GM19035 (cell line): ENCODE measurements around the gene HSH2D.

Experiments
- ATAC-seq: cut with Tn5 transposase; IDR thresholded peaks from one replicate; pipeline ENCODE4 v1.9.1; 2021; ENCODE audit not compliant: unreplicated experiment

HSH2D gene

DNA sequence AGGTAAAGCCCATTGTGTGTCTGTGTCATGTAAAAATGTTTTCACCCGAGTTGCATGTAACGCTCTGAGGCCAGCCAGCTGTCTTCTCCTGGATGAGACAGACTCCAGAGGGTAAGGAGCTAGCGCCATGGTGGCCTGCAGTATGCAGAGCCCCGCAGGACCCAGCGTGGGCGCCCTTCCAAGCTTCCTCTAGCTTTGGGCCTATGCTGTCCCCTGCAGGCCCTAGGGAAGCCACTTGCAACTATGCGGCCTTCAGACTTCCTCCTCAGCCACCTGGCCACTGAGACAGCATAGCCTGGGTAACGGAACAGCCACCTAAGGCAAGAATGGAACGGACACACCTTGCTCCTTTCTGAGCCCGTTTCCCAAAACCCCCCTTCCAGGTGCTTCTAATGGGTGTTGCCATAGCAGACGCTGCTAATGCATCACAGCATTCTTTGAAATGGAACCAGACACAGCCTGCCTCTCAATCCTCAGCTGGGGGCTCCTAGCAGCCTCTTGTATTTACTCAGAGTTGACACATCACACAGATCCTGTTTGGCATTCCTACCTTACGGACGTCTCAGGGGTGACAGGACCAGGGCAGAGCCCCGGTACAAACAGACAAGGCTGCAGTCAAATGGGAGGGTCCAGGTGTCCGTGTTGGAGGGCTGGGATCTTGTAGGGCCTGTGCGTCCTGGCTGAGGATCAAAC lies 47.9 kb downstream of the HSH2D start:
- no peak for ATAC-seq

DNA sequence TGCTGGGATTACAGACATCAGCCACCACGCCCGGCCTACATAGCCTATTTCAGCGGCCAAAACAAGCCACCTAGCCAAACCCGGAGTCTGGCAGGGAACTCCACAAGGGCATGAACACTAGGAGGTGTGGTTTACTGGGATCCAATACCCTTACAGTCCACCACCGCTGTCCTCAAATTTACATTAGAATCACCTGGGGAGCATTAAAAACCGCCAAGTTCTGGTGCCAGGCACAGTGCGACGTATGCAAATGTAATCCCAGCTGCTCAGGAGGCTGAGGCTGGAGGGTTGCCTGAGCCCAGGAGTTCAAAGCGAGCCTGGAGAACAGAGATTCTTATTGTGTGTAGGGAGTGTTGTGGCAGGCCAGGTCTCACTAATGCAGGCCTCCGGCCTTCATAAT lies 50.0 kb downstream of the HSH2D start:
- no peak for ATAC-seq

DNA sequence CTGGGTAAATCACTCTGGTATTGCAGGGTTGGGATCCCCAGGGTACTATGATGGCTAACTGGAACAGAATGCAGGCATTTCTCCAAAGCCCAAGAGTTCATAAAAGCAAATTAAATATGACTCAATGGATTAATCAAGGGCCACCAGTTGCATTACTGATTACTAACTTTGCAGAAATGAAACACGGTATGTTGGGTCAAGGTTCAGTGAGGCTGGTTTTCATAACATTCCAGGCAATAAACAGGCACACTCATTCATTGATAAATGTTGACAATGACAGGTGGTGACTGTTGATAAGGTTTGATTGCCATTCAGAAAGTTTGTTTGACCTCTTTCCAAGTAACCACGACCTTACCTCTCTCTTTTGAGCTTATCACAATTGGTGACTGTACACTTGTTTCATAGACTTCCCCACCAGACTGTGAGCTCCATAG lies 53.7 kb downstream of the HSH2D start:
- peak; percentile 7 for ATAC-seq

DNA sequence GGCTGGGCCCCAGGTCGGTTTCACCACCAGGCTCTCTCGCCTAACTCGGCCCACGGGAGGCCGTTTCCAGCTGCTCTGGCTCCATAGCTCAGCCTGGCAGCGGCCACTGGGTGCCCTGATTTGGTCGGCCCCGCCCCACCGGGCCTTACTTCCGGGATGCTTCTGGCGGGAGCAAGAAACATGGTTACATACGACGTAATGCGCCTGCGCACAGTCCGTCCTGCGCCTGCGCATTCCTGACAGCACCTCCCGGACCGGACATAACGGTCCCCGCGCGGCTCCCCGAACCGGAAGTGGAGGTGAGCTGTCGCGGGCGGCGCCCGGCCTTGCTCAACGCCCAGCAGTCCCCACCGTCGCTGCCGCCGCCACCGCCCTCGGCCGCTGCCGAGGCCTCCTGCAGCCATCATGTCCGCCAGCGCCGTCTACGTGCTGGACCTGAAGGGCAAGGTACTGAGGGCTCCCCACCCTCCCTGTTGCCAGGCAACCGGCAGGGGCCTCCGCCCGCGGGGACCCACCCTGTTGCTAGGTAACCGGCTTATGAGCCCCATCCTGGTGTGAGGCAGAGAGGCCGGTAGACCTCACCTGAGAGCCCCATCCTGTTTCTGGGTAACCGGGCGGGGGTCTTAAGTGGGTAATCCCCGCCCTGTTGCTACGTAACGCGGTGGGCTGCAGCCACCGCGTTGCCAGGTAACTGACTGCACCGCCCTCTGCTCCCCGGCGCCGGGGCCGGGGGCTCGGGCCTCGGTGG lies 54.3 kb downstream of the HSH2D start, which contains the start of gene AP1M1:
Gene AP1M1 (plus strand): TSS at position 290 of the 748 bp plus-strand sequence. CDS start 116 bp downstream, at position 406.
- ATAC-seq, result peak; percentile 89

DNA sequence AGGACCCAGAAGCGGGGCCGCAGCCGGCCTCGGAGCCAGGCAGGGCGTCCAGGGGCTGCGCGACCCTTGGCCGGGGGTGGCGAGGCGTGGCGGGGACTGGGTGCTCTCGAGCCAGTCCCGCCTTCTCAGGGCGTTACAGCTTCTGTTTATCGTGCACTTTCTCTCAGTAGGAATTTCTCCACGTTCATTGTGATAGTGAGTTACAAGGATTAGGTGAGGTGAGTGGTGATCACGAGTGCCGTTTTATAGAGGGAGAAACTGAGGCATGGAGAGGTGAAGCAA lies 54.8 kb downstream of the HSH2D start:
- ATAC-seq, result no peak

DNA sequence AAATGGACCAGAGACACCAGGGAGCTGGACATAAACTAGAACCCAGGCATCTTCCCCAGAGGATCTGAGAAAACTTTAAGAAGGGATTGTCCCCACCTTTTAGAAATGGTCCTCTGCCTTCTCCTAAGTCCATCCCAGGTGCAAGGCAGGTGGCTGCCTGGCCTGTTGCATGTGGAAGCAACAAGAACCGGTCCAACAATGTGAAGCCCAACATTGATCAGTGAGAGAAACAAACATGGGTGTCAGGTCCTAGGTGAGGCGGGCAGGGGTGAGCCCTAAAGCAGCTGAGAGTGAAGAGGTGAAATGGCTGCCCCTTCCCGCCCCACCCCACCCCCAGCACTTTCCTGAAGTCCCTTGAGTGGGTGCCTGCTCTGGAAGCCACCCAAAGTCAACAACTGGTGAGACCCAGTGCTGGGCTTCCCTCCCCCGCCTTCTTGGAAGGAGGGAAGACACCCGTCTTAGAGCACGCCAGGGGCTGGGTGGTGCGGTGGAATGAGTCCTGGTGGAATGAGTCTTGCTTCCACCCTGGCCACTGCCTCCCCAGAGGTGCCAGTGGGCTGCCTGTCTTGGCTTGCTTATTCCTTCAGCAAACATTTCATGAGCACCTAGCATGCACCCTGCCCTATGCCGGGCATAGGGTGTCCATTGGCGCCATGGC lies 55.9 kb downstream of the HSH2D start:
- no peak for ATAC-seq

DNA sequence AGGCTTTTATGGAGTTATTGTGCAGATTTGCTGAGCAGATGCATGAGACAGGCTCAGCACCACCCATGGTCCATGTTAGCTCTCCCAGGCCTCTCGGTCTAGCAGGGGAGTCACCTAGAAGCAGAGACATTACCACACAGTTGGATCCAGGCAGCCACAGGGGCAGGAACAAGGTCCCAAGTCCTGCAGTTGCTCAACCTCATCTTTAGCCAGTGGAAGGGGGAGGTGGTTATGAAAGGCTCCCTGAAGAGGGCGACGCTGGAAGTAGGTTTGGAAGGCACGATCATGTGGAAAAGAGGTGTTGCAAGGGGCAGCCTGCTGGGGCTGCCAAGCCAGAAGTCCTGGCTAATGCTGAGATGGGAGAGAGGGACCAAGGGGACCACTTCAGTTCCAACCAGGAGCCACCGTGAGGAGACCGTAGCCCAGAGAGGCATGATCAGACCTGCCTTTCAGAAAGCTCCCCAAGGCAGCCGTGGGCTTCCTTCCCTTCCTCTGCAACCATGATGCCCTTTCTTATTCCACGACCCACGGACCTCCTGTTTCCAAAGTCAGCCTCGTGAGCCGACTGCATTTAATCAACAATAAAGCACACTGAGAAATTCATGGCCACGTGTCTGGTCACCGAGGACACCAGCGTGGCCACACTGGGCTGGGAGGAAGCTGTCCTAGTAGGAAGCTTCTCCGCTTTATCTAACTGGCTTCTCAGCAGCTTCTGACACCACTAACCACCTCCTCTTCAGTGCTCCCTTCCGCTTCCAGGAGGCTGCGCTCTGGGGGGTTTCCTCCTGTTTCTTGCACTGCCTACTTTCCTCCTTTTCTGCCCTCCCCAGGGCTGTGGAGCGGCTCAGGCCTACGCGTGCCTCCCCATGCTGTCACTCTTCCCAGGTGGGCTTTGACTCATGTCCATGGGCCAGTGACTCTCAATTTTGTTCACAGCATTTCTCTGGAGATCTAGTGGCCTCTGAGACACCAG lies 56.8 kb downstream of the HSH2D start:
- no peak for ATAC-seq

DNA sequence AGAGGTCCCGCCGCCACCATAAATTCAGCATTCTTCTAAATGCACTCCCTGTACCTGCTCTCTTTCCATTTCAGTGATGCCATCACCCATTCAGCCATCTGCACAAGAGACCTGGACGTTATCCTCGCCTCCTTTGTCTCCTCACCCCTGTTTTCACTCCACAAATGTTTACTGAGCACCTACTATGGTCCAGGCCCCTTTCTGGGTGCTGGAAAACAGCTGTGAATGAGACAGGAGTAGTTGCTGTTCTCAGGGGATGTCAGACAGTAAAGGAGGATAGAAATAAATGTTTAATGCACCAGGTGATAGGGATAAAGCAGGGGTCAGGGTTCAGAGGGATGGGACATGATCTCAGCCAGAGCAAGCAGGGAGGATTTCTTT lies 57.5 kb downstream of the HSH2D start:
- ATAC-seq, result no peak

DNA sequence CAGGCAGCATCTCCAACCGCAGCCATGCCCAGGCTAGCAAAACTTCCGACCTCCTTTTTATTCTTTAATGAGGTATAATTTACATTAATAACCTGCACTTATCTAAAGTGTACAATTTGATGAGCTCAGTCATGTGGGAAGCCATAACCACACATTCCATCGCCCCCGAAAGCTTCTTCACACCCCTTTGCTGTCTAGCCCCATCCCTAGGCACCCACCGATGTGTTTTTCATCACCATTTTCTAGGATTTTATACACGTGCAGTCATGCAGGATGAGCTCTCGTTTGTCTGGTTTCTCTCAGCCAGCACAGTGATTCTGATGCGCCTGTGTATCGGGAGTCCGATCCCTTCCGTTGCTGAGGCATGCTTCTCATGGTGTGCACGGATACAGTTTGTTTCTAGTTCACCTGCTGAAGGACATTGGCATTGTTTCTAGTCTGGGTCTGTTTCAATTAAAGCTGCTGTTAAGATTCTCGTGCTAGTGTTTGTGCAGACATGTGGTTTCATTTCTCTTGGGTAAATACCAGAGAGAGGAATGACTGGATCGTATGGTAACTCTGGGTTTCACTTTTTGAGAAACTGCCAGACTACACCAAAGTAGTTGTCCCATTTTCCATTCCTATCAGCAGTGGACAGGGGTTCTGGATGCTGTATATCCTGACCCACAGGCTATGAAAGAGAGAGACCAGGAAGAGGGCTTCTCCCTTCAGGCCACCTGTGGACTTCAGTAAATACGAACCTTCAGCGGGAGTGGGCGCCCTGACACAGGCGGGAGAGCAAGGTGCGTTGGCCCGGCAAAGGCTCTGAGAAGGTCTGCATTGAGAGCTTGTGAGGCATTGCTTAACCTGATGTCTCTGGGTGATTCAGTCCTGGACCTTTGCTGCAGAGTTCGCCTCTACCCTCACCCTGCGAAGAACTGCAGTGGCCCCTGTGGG lies 59.1 kb downstream of the HSH2D start:
- ATAC-seq, result no peak

DNA sequence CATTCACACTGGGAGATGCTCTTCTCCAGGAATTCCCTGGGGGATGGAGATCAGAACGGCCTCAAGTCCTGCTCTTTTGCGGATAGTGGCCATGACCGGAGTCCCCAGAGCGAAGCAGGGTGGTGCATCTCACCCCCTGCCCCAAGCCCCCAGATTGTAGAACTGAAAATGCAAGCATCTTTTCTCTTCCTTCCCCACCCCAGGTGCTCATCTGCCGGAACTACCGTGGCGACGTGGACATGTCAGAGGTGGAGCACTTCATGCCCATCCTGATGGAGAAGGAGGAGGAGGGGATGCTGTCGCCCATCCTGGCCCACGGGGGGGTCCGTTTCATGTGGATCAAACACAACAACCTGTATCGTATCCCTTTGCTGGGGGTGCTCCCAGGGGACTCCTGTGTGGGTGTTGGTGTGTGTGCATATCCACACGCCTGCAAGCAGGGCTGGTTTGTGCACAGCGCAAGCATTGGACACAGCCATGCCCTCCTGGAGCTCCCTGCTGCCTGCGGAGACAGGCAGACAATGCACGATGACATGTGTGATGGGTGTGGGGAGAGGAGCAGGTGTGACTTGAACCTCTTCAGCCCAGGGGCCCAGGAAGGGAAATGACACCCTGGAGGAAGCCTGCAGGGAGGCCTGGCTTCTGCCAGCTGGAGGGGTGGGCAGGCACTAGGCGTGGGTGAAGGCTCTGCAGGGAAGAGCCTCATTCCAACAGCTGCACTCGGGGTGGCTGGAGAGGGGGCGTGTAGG lies 59.9 kb downstream of the HSH2D start:
- ATAC-seq, result no peak

DNA sequence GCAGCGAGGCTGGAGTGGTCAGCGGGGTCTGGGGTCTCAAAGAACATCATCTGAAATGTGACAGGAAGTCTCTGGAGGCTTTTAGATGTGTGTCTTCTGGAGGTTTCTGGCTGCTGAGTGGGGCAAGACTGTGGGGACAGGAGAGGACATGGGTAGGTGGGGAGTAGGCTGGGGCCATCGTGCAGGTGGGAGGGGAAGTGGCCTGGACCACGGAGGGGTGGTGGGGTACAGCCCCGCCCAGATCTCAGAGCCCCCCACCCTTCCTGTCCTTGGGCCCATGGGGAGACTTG lies 60.5 kb downstream of the HSH2D start:
- no peak for ATAC-seq

DNA sequence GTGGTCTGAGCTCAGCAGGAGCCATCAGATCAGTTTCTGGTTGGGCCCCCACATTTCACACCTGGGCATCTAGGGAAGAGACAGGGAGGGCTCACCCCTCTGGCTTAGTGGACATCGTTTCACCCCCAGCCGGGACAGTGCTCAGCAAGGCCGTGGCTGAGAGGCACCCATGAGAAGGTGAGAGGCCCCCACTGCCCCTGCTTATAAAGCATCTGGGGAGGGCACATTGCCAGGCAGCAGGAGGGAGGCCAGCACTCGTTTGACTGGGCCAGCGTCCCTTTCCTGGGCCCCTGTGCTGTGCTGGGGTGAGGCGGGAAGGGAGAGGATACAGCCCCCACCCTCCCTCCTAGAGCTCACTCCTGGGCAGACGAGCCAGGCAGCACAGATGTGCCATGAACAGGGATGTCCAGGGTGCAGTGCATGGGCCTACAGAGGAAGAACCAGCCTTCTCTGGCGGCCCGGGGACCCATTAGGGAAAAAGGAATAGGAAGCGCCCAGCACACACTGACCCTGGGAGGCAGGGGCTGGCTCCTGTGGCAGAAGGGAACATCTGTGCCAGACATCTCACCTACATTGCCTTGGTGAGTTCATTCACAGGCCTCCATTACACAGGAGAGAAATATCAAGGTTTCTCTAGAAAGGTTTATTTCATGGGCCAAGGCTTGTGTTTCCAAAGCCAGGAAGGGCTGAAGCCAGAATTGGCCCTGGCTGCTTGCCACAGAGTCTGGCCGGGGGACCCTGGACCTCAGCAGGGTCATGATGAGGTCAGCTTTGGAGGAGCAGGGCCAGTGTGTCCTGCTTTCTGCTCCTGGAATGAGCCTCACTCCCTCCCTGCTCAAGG lies 61.9 kb downstream of the HSH2D start:
- no peak for ATAC-seq

DNA sequence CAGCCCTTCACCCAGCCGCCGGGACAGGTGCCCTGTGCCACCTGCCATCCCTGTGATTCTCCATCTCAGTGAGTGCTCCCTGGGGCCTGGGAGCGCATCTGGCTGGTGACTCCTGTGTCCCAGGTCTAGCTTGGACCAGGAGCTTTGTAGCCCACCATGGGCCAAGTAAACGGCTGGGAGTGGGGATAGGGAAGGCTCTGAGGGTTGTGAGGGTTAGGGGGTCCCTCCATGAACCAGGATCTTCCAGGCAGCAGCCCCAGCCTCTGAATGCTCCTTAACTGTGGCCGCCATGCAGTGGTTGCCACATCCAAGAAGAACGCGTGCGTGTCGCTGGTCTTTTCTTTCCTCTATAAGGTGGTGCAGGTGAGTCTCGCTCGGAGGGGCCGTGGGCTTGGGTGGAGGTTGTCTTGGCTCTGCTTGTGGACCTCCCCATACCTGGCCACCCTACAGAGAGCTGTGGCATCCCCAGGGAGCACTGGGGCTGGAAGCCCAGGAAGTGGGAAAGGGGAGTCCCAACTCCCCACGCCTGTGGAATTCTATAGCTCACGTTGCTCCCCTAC lies 62.6 kb downstream of the HSH2D start:
- no peak for ATAC-seq

DNA sequence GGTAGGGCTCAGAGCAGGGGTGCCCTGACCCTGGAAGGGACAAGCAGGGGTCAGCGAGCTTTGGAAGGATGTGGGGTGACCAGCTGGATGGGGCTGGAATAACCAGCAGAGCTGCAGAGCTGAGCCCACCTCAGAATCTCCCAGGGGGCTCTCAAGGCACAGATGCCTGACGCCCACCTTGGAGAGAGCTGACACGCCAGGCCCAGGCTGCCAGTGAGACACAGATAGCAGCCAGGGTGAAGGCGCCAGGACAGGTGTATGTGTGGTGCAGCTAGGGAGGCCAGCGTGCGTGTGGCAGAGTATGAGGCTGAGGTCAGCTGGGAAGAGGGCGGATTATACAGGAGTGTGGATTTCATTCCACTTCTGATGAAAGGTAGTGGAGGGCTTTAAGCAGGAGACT lies 63.2 kb downstream of the HSH2D start:
- no peak for ATAC-seq

DNA sequence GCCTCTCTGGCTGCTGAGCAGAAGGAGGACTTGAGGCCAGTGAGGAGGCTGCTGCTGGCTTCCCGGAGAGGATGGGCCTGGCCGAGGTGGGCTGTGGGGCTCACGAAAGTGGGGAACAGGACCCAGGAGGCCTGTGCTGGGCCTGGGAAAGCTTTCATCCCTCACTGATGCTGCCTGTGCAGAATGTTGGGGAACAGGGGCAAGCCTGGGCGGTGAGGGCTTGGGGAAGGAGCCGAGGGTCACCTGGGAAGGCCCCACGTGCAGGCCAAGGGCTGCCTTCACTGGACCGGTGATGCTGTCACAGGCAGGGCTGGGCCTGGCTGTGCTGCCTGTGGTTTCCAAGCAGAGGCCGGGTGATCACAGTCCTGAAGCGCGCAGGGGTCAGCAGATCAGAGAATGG lies 63.6 kb downstream of the HSH2D start:
- no peak for ATAC-seq

DNA sequence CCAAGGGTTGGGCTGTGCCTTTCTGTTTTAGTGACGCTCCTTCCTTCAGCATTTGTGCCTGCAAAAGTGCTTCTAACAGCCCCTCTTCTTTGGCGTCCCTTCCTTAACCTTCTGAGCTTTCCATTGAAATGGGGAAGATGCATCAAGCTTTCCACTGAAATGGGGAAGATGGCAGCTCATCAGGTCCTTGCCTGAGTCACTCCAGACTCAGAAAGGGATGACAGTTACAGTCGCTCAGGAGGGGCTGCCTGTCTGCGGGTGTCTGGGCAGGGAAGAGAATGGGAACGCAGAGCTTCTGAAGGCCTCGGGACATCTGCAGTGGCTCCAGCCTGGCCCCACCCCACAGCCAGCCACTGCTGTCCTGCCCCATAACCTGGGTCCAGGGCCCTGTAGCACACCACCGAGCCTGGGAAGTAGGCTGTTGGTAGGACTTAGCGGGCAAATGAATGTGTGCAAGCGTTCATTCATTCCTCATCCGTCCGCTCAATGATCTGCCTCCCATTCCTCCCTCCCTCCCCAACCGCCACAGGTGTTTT lies 64.1 kb downstream of the HSH2D start:
- no peak for ATAC-seq
